GM19035 (cell line): Measurements from ENCODE around the gene IGHMBP2.

ENCODE experiments used
- ATAC-seq: cut with Tn5 transposase; IDR thresholded peaks from one replicate; pipeline ENCODE4 v1.9.1; 2021; ENCODE audit not compliant: unreplicated experiment

The IGHMBP2 gene

GRCh38 chr11:68978626-68978930, 74.9 kb downstream of the IGHMBP2 start:
- no peak for ATAC-seq

DNA sequence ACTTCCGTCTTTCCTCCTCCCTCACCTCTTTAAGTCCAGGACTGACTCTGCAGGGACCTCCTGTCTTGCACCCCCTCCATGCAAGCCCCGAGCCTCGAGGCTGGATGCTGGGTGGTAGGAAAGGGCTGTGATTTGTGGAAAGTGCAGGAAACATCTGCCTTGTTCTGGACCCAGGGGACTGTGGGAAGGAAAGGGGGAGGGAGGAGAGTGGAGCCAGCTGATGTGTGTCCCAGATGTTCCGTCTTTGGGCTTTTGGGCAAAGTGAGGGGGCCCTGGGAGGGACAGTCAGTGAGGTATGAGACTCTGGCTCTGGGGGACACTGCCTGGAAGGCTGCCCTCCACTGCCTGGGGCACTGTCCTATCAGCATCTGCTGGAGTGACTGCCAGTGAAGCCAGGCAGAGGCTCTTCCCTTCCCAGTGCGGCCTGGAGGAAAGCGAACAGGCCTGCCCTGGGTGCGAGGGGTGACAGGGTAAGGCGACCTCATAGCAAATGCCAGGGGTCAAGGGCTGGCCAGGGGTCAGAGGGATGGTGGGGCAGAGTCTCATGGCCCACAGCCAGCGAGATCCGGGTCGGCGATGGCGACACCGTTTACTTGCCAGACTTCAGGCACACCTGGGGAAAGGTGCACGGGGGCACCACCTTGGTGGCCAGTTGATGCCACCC, 75.4 kb downstream of the IGHMBP2 start:
- ATAC-seq: no peak

DNA sequence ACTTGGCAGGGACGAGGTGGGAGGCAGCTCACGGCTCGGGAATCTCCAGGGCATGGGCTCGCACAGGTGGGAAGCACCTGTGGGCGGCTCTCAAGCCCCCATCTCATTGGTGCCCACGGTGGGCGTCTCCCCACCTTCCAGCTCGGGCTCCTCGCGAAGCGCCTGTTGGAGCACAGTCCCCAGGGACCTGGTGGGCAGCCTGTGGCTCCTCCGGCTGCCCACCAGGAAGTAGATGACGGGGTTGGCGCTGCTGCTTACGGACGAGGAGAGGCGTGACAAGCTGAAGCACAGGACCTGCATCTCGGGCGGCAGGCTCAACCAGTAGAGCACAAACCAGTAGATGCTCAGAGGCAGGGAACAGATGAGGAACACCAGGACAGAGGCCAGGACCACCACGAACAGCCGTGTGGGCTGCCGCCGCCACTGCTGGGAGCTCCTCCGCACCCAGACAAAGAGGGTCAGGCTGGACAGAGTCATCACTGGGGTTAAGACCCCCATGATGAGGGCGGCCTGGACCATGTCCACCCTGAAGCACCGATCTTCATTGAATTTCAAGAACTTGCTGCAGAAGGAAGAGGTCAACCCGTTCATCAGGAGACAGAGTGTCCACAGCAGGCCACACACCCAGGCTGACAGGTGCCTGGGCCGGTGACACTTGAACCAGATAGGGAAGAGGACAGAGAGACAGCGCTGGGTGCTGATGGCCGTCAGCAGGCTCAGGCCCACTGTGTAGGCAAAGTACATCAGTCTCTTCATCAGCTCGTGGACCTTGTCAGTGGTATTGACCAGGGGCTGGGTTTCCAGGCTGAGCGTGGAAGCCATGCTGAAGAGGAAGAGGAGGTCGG, 76.5 kb downstream of the IGHMBP2 start:
- ATAC-seq: no peak

DNA sequence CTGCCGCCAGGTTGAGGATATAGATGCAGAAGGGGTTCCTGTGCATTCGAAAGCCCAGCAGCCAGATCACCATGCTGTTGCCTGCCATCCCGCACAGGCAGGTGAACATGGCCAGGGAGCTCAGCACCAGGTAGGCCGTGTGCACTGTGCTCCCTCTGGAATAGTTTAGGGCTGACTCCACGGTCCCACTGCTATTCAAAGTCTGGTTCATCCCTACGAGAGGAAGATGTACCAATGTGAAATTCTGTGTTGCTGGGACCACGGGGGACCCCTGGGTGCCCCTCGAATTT, 77.0 kb downstream of the IGHMBP2 start, which contains the start of gene MRGPRD:
Gene MRGPRD, minus strand, starts transcription at position 211 of the 290 bp plus-strand sequence. Its CDS starts 0 bp downstream, at position 211.
- no peak for ATAC-seq

DNA sequence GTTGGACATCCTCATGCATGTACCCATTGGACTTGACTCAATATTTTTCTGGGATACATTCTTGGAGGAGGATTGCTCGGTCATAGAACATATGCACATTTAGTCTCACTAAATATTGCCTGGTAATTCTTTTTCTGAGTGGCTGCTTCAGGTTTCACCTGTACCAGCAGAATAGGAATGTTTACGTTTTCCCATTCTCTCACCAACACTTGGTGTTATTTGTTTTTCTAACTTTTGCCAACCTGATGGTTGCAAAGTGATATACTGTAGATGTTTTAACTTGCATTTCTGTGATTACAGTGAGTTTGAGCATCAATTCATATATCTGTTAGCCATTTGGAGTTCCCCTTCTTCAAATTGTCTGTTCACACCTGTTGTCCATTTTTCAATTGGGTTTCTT, 78.4 kb downstream of the IGHMBP2 start:
- no peak for ATAC-seq

- ATAC-seq: no peak
Observed at GRCh38 chr11:68983801-68984200, 80.1 kb downstream of the IGHMBP2 start.

GRCh38 chr11:68987211-68987610, 83.5 kb downstream of the IGHMBP2 start:
- ATAC-seq: no peak

DNA sequence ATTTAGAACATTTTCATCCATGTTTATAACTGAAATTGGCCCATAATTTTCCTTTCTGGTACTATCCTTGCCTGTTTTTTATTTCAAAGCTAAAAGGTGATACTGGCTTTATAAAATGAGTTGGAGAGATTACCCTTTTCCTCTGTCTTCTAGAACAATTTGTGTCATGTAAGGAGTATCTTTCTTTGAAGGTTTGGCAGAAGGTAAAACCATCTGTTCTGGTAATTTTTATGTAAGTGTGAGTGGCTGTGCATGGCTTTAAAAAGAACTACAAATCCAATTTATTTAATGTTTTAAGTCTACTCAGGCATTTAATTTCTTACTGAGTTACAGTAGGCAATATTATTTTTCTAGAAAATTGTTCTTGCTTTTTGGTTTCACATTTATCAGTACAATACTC, 84.8 kb downstream of the IGHMBP2 start:
- no peak for ATAC-seq
